HL-60 (cell line): ENCODE data around the gene PTPRD.

Source experiments
- DNase-seq, 2 experiments: peaks; one replicate each; pipeline ENCODE4 v3.0.0-alpha.2; 2010 to 2020; ENCODE audit warnings: low read depth in 1 of 2, low spot score in 1 of 2
- H3K27ac ChIP-seq: fragments of 250-450 bp; sonication (Bioruptor Pico); replicated peaks from 2 replicates; pipeline ENCODE4 v1.5.1; 2020; ENCODE audit warnings: mild to moderate bottlenecking, moderate library complexity
- H3K27me3 ChIP-seq: fragments of 250-450 bp; sonication (Bioruptor Pico); 2 replicates; pipeline ENCODE4 v1.5.1; 2021; ENCODE audit warnings: mild to moderate bottlenecking, moderate library complexity; ENCODE audit not compliant: insufficient read depth, poor library complexity, severe bottlenecking
- H3K4me3 ChIP-seq: replicated peaks from 2 replicates; pipeline ENCODE4 v1.5.1; 2011; ENCODE audit warnings: mild to moderate bottlenecking, control low read depth, low read length; ENCODE audit not compliant: insufficient read depth
- CTCF ChIP-seq: IDR thresholded peaks from one replicate; pipeline ENCODE4 v1.5.1; 2011; ENCODE audit warnings: low read length, control low read depth, inconsistent platforms; ENCODE audit not compliant: insufficient read depth
- GABPA ChIP-seq: IDR thresholded peaks from 2 replicates; pipeline ENCODE4 v1.6.1; 2012; ENCODE audit warnings: low read depth
- POLR2AphosphoS5 ChIP-seq: IDR thresholded peaks from 2 replicates; pipeline ENCODE4 v1.6.1; 2012; ENCODE audit warnings: low read depth
- REST ChIP-seq: IDR thresholded peaks from 2 replicates; pipeline ENCODE4 v1.6.1; 2012; ENCODE audit warnings: low read depth; ENCODE audit not compliant: insufficient replicate concordance
- SPI1 ChIP-seq: IDR thresholded peaks from 2 replicates; pipeline ENCODE4 v1.6.1; 2012; ENCODE audit warnings: low read depth, mild to moderate bottlenecking, borderline replicate concordance

The PTPRD gene

DNA sequence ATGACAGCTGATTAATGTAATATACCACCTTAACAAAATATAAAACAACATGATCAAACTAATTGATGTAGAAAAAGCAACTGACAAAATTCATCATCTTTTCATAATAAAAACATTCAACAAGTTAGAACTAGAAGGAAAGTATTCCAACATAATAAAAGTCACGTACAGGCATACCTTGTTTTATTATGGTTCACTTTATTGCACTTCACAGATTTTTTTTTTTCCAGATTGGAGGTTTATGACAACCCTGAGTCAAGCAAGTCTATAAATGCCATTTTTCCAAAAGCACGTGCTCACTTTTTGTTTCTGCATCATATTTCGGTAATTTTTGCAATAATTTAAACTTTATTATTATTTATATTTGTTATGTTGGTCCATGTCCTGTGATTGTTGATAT, 1120.3 kb downstream of the PTPRD start:
- Histone ChIP-seq H3K27ac (no peak overlapping the region), H3K27me3 (no peaks in the 10 kb centered on the region), H3K4me3 (no peak overlapping the region)
- no peak for DNase-seq
- no peak for TF ChIP-seq CTCF
- no peak for TF ChIP-seq GABPA
- no peak for TF ChIP-seq REST
- no peak for TF ChIP-seq POLR2AphosphoS5
- TF ChIP-seq SPI1: no peak

- Histone ChIP-seq H3K27ac (no peak overlapping the region), H3K27me3 (no peaks in the 10 kb centered on the region), H3K4me3 (no peak overlapping the region)
- DNase-seq: no peak
- TF ChIP-seq SPI1 (no peak), REST (no peak), CTCF (no peak), GABPA (no peak), POLR2AphosphoS5 (no peak)
Observed at GRCh38 chr9:9489183-9489582, 1123.6 kb downstream of the PTPRD start.

- TF ChIP-seq GABPA (no peak), POLR2AphosphoS5 (no peak), CTCF (no peak), SPI1 (no peak), REST (no peak)
- no peak for DNase-seq
- Histone ChIP-seq H3K4me3 (no peak overlapping the region), H3K27me3 (no peaks in the 10 kb centered on the region), H3K27ac (no peak overlapping the region)
Observed at GRCh38 chr9:9483175-9483574, 1129.6 kb downstream of the PTPRD start.
